Measurements from ENCODE around the gene GRM4. TPM values are rescaled to one million over a fixed set of nuclear protein-coding genes. Genes with fewer than 3 reads are reported as not detected.

Gene GRM4
- total RNA-seq, 2 donors from 2014 or later, result not detected

DNA sequence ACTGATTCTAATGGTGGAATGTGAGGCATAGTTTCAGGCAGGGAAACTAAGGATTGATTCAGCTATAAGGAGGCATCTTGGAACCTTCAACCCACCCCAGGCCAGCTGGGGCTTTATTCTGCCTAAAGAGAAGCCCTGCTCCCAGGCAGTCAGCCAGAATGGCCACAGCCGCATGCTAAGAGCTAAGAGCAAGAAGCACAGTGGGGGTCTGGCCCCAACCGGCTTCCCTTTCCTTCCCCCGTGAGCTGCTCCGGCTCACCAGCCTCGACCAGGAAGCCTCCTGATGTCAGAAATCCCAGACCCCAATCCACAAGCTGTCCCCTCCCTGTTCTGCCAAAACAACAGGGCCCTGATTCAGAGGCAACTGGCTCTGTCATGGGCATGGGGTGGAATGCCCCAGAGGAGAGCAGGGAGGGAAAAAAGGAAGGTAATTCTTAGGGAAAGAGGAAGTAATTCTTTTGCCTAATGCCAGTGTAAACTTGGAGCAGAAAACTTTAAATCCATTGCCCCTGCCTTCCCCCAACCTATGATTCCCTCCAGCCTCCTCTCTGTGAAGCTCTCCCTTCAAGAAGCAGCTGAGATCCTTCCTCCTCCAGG is 6.9 kb downstream of the GRM4 start:
- no peak overlapping the region for H3K4me3 ChIP-seq
- ATAC-seq (ENCODE audit: insufficient number of reproducible peaks, low FRiP score, low read depth), result no peak

DNA sequence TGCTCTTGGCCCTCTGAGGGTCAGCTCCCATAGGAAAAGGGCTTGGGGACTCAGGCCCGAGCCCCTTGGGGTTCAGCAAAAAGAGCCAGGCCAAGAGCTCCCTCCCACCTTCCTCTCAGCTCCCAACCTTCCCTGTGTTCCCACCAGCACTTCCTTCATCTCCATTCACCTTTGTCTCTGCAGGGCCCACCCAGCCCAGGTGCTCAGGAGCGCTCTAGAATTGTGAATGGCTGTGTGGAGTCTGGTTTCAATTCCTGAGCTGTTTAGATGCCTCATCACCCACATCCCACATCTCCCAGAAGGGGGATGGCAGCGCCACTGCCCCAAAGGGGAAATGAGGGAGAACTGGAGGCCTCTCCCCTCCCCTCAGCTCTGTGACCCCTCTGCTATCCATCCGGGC is 7.7 kb downstream of the GRM4 start:
- TF ChIP-seq, protein P1, sequence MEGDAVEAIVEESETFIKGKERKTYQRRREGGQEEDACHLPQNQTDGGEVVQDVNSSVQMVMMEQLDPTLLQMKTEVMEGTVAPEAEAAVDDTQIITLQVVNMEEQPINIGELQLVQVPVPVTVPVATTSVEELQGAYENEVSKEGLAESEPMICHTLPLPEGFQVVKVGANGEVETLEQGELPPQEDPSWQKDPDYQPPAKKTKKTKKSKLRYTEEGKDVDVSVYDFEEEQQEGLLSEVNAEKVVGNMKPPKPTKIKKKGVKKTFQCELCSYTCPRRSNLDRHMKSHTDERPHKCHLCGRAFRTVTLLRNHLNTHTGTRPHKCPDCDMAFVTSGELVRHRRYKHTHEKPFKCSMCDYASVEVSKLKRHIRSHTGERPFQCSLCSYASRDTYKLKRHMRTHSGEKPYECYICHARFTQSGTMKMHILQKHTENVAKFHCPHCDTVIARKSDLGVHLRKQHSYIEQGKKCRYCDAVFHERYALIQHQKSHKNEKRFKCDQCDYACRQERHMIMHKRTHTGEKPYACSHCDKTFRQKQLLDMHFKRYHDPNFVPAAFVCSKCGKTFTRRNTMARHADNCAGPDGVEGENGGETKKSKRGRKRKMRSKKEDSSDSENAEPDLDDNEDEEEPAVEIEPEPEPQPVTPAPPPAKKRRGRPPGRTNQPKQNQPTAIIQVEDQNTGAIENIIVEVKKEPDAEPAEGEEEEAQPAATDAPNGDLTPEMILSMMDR (IDR thresholded peaks at IDR 0.05), result no peak
- H3K4me1 ChIP-seq (ENCODE audit: control insufficient read depth in 1 of 2, low read depth in 2 of 2), result peaks cover 0 to 2% of the 10 kb centered on the region in 2 donors
- ATAC-seq (ENCODE audit: insufficient number of reproducible peaks, low FRiP score, low read depth) (no peak), DNase-seq (ENCODE audit: low spot score) (no peak)
- H3K4me3 ChIP-seq, result no peak overlapping the region
- H3K27me3 ChIP-seq (replicated peaks; ENCODE audit: insufficient read depth), result peaks cover 14% of the 10 kb centered on the region
- no peaks in the 10 kb centered on the region for H3K36me3 ChIP-seq
- no peak overlapping the region for H3K27ac ChIP-seq
- no peaks in the 10 kb centered on the region for H3K9me3 ChIP-seq

More for the DNA sequence above, 6.9 kb downstream of the GRM4 start:
- Histone ChIP-seq H3K27ac (no peak overlapping the region), H3K27me3 (replicated peaks; ENCODE audit: insufficient read depth) (peaks cover 23% of the 10 kb centered on the region), H3K4me1 (ENCODE audit: control insufficient read depth in 1 of 2, low read depth in 2 of 2) (peaks cover 5 to 10% of the 10 kb centered on the region in 2 donors), H3K36me3 (no peaks in the 10 kb centered on the region), H3K9me3 (no peaks in the 10 kb centered on the region)
- no peak for DNase-seq (ENCODE audit: low spot score)
- TF ChIP-seq, protein P1 (IDR thresholded peaks at IDR 0.05), result no peak

DNA sequence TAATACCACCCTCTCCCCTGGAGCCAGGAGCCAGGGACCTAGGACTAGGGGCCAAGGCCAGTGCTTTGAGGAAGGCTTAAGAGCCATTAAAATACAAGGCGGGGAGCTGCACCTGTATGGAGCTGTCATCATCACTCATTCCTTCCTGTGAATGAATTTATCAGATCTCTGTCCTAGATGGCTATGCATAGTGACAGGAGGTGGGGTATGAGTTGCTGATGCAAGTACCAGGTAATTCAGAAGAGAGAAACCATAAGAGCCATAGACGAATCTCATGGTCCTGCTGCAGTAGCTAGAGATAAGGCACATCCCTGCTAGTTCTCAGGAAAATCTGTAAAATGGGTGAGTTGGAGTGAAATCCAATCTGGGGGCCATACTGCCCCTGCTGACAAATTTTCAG is 10.3 kb downstream of the GRM4 start:
- Histone ChIP-seq H3K27me3 (replicated peaks; ENCODE audit: insufficient read depth) (peaks cover 8% of the 10 kb centered on the region), H3K4me3 (no peak overlapping the region), H3K9me3 (no peaks in the 10 kb centered on the region), H3K36me3 (no peaks in the 10 kb centered on the region), H3K27ac (no peak overlapping the region), H3K4me1 (ENCODE audit: control insufficient read depth in 1 of 2, low read depth in 2 of 2) (no peaks in the 10 kb centered on the region)
- ATAC-seq (ENCODE audit: insufficient number of reproducible peaks, low FRiP score, low read depth) (no peak), DNase-seq (ENCODE audit: low spot score) (no peak)
- TF ChIP-seq, protein P1 (IDR thresholded peaks at IDR 0.05), result no peak

DNA sequence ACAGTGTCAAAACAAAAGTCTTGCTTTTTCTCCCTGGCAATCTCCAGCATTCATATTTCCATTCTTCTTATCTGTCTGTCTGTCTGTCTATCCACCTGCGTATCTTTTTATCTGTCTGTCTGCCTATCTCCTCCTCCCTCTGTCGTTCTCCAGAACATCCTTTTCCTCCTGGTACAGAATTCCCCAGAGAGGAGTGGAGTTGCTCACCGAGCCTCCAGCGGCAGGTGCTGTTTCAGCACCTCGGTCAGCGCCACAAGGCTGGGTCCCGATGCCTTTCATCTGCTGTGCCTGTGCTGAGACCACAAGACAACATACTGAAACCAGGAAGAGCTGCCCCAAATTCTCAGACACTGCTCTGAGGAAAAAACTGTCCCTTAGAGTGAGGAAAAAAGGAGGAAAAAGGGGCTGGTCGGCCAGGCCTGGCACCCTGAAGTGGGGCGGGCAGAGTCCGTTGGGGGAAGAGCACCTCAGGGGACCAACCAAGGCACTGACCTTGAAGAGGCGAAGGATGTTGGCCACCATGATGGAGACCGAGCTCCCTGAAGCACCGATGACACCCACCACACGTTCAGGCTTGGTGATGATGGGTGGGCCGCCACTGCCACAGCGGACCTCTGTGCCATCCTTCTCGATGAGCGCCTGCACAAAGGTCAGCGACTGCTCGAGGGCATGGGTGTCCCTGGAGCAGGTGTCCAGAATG is 13.3 kb downstream of the GRM4 start:
- TF ChIP-seq, protein P1 (IDR thresholded peaks at IDR 0.05), result no peak
- H3K27me3 ChIP-seq (replicated peaks; ENCODE audit: insufficient read depth), result peaks cover 6% of the 10 kb centered on the region
- H3K27ac ChIP-seq, result no peak overlapping the region
- no peaks in the 10 kb centered on the region for H3K9me3 ChIP-seq
- H3K4me3 ChIP-seq, result no peak overlapping the region
- H3K4me1 ChIP-seq (ENCODE audit: control insufficient read depth in 1 of 2, low read depth in 2 of 2), result no peaks in the 10 kb centered on the region
- H3K36me3 ChIP-seq, result no peaks in the 10 kb centered on the region
- DNase-seq (ENCODE audit: low spot score) (no peak), ATAC-seq (ENCODE audit: insufficient number of reproducible peaks, low FRiP score, low read depth) (no peak)

DNA sequence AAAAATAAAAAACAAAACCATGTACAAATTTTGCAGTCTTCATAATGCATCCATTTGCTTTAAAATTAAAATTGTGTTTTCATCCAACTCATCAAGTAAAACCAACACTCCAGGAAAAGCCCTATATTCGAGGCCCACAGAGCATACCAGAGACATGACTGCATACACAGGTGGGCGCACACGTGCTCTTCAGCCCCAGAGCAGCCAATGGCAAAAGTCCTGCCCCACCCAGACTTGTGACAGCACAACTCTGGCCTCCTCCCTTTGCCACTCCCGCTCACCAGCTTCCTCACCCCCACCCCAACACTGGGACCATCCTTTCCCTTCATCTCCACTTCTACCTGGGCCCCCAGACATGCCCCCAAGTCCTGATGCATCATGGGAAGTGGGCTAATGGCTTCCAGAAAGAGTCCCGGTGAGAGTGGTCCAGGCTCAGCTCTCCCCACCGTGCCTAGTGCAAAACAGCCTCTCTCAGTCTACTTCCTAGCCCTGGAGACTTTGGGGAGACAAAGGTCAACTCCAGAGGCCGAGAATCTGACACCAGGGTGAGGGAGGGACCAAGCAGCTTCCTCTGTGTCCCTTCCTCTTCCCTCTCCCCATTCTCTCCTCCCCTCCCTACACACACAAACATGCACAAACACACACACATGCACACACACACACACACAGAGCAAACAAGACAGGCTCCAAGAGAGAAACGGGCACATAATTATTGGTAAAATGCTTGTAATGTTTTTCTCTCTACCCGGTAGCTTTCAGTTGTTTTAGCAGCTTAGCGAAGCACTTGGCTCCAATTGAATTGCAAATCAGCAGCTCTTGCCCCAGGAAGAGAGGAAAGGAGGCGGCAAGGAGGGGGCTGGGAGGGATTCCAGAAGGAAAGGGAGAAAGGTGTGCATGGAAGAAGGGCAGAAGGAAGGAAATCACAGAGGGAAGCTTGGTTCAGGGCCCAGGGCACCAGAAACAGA is 14.3 kb downstream of the GRM4 start:
- H3K9me3 ChIP-seq, result no peaks in the 10 kb centered on the region
- H3K27me3 ChIP-seq (replicated peaks; ENCODE audit: insufficient read depth), result peaks cover 6% of the 10 kb centered on the region
- ATAC-seq (ENCODE audit: insufficient number of reproducible peaks, low FRiP score, low read depth), result no peak

More for the DNA sequence above, 14.3 kb downstream of the GRM4 start:
- DNase-seq (ENCODE audit: low spot score), result no peak
- no peaks in the 10 kb centered on the region for H3K4me1 ChIP-seq (ENCODE audit: control insufficient read depth in 1 of 2, low read depth in 2 of 2)
- no peaks in the 10 kb centered on the region for H3K36me3 ChIP-seq
- H3K27ac ChIP-seq, result no peak overlapping the region
- TF ChIP-seq, protein P1 (IDR thresholded peaks at IDR 0.05), result no peak
- H3K4me3 ChIP-seq, result no peak overlapping the region

All from thoracic aorta (tissue), 2 donors.